ENCODE results near the gene SMC5. TPM values are rescaled to one million over a fixed set of nuclear protein-coding genes. Genes with fewer than 3 reads are reported as not detected.

Gene SMC5
- total and polyA plus RNA-seq, 2 of the 8 experiments (the other 6 are each of a cell fraction or from before 2014, with no cell fraction given) = 4.5 to 22.6 TPM

DNA sequence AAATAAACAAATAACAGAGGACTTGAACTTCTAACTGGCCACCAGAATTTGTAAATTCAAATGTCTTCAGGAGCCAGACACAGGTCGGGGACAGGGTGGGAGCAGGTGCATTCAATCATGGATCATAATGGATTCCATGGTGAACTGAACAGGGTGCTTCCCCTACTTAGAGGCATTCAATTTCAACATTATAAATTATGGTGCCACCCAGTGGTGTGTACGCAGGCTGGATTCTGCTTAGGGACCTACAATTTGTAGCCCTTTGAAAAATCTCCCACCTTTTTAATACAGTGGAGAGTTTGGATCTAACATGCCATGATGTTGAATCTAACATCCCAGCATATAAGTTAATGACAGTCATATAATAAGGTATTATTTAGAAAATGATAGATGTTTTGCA lies 133.4 kb downstream of the SMC5 start:
- no peak overlapping the region for H3K56ac ChIP-seq (replicated peaks; ENCODE audit: insufficient read length, low read depth, low read length)
- H2BK15ac ChIP-seq (ENCODE audit: low read length) = no peak overlapping the region
- H4K91ac ChIP-seq (replicated peaks; ENCODE audit: insufficient read length, low read length) = no peak overlapping the region
- H3K27me3 ChIP-seq (replicated peaks in 1 of 4; ENCODE audit: control insufficient read depth in 3 of 4, extremely low read depth in 1 of 4, insufficient read depth in 3 of 4, low read length in 3 of 4) = no peaks in the 10 kb centered on the region
- no peak overlapping the region for H4K8ac ChIP-seq (ENCODE audit: extremely low read depth, insufficient read depth, low read length)
- DNase-seq (ENCODE audit: low read depth in 1 of 2, low spot score in 2 of 2) (no peak), FAIRE-seq (no peak)
- H3K4me2 ChIP-seq (ENCODE audit: insufficient read depth in 1 of 2, low read depth in 2 of 2, low read length in 2 of 2) = no peak overlapping the region
- H3K27ac ChIP-seq (ENCODE audit: low read depth, low read length) = no peak overlapping the region
- H3K14ac ChIP-seq (ENCODE audit: insufficient read length) = no peak overlapping the region
- no peak overlapping the region for H2BK20ac ChIP-seq (ENCODE audit: low read length)
- peaks cover 0 to 5% (median 0%) of the 10 kb centered on the region in 4 experiments; a peak in 2 of 7 replicates for H3K4me1 ChIP-seq (replicated peaks in 1 of 4; ENCODE audit: control insufficient read depth in 3 of 4, insufficient read depth in 4 of 4, low read length in 3 of 4)
- no peaks in the 10 kb centered on the region for H3K79me2 ChIP-seq (ENCODE audit: control insufficient read depth in 1 of 2, insufficient read depth in 2 of 2, low read length in 2 of 2)
- no peak overlapping the region for H3K23ac ChIP-seq (ENCODE audit: insufficient read length)
- H3K9ac ChIP-seq (replicated peaks in 1 of 4; ENCODE audit: extremely low read depth in 1 of 4, low read depth in 3 of 4, low read length in 3 of 4) = no peak overlapping the region
- no peak overlapping the region for H2BK12ac ChIP-seq (ENCODE audit: low read depth, low read length)
- no peak overlapping the region for H4K5ac ChIP-seq (ENCODE audit: insufficient read length, low read depth, low read length)
- H3K9me3 ChIP-seq (ENCODE audit: insufficient read depth in 2 of 2, low read depth in 1 of 2, low read length in 1 of 2) = no peaks in the 10 kb centered on the region
- ChIA-PET CTCF (ENCODE audit: partially characterized antibody) (interaction anchor here (0.6 to 3.4 kb wide), 7 partner anchors 9 to 93 kb away, joined by 3 to 18 read pairs (median 6); no protein-coding TSS in a partner anchor), POLR2A (ENCODE audit: partially characterized antibody) (no interaction called here)
- H3K36me3 ChIP-seq (ENCODE audit: control insufficient read depth in 2 of 4, insufficient read depth in 4 of 4, low read length in 3 of 4) = no peaks in the 10 kb centered on the region
- no peaks in the 10 kb centered on the region for H4K20me1 ChIP-seq (replicated peaks in 1 of 2; ENCODE audit: control insufficient read depth in 1 of 2, insufficient read depth in 2 of 2, low read length in 2 of 2)
- TF ChIP-seq RAD21 (IDR thresholded peaks at IDR 0.05 in 1 of 2, conservative IDR thresholded peaks at IDR 0.05 in 1 of 2; ENCODE audit: low read depth in 2 of 2, low read length in 2 of 2) (0 out of 4 replicates have a peak, but pooled peaks of 1 of the 2 experiments have one; percentile 4), YY1 (IDR thresholded peaks at IDR 0.05; ENCODE audit: low read depth, low read length) (no peak)
- H3K18ac ChIP-seq (ENCODE audit: extremely low read depth, low read length) = no peak overlapping the region
- H2AK5ac ChIP-seq (ENCODE audit: low read depth, low read length) = no peak overlapping the region
- no peak overlapping the region for H3K4me3 ChIP-seq (ENCODE audit: extremely low read depth in 1 of 4, insufficient read depth in 2 of 4, low read depth in 3 of 4, low read length in 4 of 4)
- no peak overlapping the region for H2BK5ac ChIP-seq (ENCODE audit: low read depth, low read length)
- no peak overlapping the region for H2AFZ ChIP-seq (ENCODE audit: low read length)
- H3K4ac ChIP-seq (replicated peaks; ENCODE audit: insufficient read length, low read depth, low read length) = no peak overlapping the region
- H3K23me2 ChIP-seq (ENCODE audit: low read depth, low read length) = no peaks in the 10 kb centered on the region
- H3K79me1 ChIP-seq (ENCODE audit: low read depth, low read length) = no peaks in the 10 kb centered on the region
- no peak overlapping the region for H2BK120ac ChIP-seq (replicated peaks; ENCODE audit: low read depth, low read length)
- WGBS, 2 experiments (ENCODE audit: extremely low coverage in 1 of 2, insufficient coverage in 1 of 2, insufficient read length in 1 of 2, insufficient replicate concordance in 2 of 2, low coverage in 1 of 2, low lambda C conversion rate in 2 of 2, missing lambda C conversion rate in 1 of 2) = 81% methylated on average over 2 of the region's 2 CpGs; no CpG with 5 or more reads in 1 of the 2 experiments
